Mesendoderm (in vitro differentiated cells): Measurements from ENCODE around the gene ITM2C.

ENCODE experiments used
- DNase-seq: peaks from one replicate; pipeline ENCODE4 v3.0.0; 2013
- H2AK5ac ChIP-seq: 2 replicates; pipeline ENCODE4 v1.6.1; 2013; ENCODE audit warnings: low read length, inconsistent platforms
- H2BK120ac ChIP-seq: 2 replicates; pipeline ENCODE4 v1.6.1; 2013; ENCODE audit warnings: low read depth, mild to moderate bottlenecking, low read length, moderate library complexity, mixed read lengths
- H2BK15ac ChIP-seq: replicated peaks from 2 replicates; pipeline ENCODE4 v1.6.1; 2013; ENCODE audit warnings: low read depth, mild to moderate bottlenecking, moderate library complexity
- H2BK5ac ChIP-seq: 2 replicates; pipeline ENCODE4 v1.6.1; 2013; ENCODE audit warnings: low read length, inconsistent platforms
- H3K18ac ChIP-seq: 2 replicates; pipeline ENCODE4 v1.6.1; 2013; ENCODE audit warnings: mild to moderate bottlenecking, low read length, mixed read lengths
- H3K23ac ChIP-seq: one replicate; pipeline ENCODE4 v1.6.1; 2013; ENCODE audit warnings: low read length
- H3K27ac ChIP-seq: 2 replicates; pipeline ENCODE4 v1.5.1; 2013; ENCODE audit warnings: low read depth, mild to moderate bottlenecking, inconsistent platforms, low read length, moderate library complexity
- H3K27me3 ChIP-seq: 2 replicates; pipeline ENCODE4 v1.6.1; 2013; ENCODE audit warnings: low read length, control low read depth, mild to moderate bottlenecking, inconsistent platforms; ENCODE audit not compliant: insufficient read depth, poor library complexity
- H3K36me3 ChIP-seq: 2 replicates; pipeline ENCODE4 v1.6.1; 2013; ENCODE audit warnings: low read length, inconsistent platforms; ENCODE audit not compliant: control insufficient read depth, insufficient read depth
- H3K4ac ChIP-seq: one replicate; pipeline ENCODE4 v1.6.1; 2013; ENCODE audit warnings: low read depth, mild to moderate bottlenecking, low read length, moderate library complexity
- H3K4me1 ChIP-seq: 2 replicates; pipeline ENCODE4 v1.6.1; 2013; ENCODE audit warnings: low read depth, low read length, inconsistent platforms; ENCODE audit not compliant: control insufficient read depth
- H3K4me2 ChIP-seq: 2 replicates; pipeline ENCODE4 v1.6.1; 2013; ENCODE audit warnings: low read length
- H3K4me3 ChIP-seq: 2 replicates; pipeline ENCODE4 v1.5.1; 2013; ENCODE audit warnings: mild to moderate bottlenecking, low read length
- H3K56ac ChIP-seq: one replicate; pipeline ENCODE4 v1.6.1; 2013; ENCODE audit warnings: low read length
- H3K79me1 ChIP-seq: 2 replicates; pipeline ENCODE4 v1.6.1; 2013; ENCODE audit warnings: low read length, inconsistent platforms
- H3K79me2 ChIP-seq: 2 replicates; pipeline ENCODE4 v1.6.1; 2013; ENCODE audit warnings: mild to moderate bottlenecking, low read length; ENCODE audit not compliant: control insufficient read depth, insufficient read depth
- H3K9ac ChIP-seq: 2 replicates; pipeline ENCODE4 v1.6.1; 2013; ENCODE audit warnings: low read length, inconsistent platforms
- H4K5ac ChIP-seq: one replicate; pipeline ENCODE4 v1.6.1; 2013; ENCODE audit warnings: low read length
- H4K8ac ChIP-seq: one replicate; pipeline ENCODE4 v1.6.1; 2013; ENCODE audit warnings: low read depth, mild to moderate bottlenecking, control low read depth, low read length, moderate library complexity
- WGBS: extraction: QIAGEN DNeasy Blood & Tissue Kit; methylation state at CpG from one replicate; pipeline ENCODE4 v1.1.7; 2013; ENCODE audit warnings: low lambda C conversion rate, missing lambda C conversion rate; ENCODE audit not compliant: insufficient coverage; ENCODE audit errors: extremely low coverage; 5-methylcytosine and 5-hydroxymethylcytosine counted together

The ITM2C gene

DNA sequence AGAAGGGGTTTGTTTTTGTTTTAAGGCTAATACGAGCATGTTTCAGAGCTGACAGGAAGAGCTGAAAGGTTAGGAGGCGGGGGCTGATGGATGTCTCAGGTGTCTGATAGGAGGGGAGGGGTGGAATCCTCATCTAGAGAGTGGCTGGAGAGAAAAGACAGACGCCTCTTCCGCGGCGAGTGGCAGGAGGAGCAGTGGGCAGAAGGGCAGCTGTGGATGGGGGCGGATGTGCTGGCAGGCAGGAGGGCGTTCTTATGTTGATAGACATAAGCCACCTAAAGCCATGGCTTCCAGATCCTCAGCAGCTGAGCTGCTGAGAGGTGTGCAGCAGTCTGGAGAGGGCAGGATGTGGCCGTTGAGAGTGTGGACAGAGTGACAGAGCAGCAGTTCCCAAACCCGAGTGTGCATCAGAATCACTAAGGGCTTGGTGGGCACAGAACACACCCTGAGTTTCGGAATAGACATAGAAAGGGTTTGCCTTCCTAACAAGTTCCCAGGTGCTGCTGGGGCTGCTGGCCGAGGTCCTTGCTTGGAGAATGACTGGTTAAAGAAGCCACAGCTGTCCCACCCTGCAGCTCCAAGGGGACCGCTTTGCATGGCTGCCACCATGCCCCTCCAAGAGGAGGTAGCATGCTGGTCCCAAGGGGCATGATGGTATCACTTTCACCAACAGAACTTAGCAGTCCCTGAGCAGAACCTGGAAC, 3.0 kb upstream of the ITM2C start:
- WGBS: no CpG with 5 or more reads among the region's 13 CpGs
- DNase-seq: peak; percentile 72
- Histone ChIP-seq H3K27ac (no peak overlapping the region), H3K36me3 (no peaks in the 10 kb centered on the region), H3K4me1 (peaks cover 6% of the 10 kb centered on the region), H3K79me2 (peaks cover 18% of the 10 kb centered on the region), H3K56ac (no peak overlapping the region), H3K4ac (no peak overlapping the region), H3K27me3 (no peaks in the 10 kb centered on the region), H2AK5ac (no peak overlapping the region), H3K79me1 (peaks cover 1% of the 10 kb centered on the region), H4K8ac (no peak overlapping the region), H4K5ac (no peak overlapping the region), H2BK5ac (no peak overlapping the region), H3K4me2 (no peak overlapping the region), H3K23ac (no peak overlapping the region), H3K18ac (no peak overlapping the region), H3K4me3 (no peak overlapping the region), H2BK15ac (no peak overlapping the region), H3K9ac (peak overlapping the region; percentile 39), H2BK120ac (no peak overlapping the region)

DNA sequence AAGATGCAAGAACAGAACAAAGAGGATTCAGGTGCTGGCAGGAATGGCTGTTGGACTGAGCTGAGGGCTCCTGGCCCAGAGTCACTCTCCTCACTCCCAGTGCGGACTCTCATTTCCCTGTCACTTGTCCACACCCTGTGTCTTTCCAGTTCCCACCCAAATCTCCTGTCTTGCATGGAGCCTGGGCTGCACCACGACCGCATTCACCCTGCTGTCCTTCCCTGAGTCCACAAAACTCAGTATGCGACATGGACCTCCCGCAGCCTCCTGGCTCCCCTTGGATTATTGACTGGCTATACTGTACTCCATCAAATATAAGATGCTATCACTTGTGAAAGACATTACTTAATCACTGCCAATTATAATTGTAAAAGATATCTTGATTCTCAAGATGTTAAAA, 2.5 kb upstream of the ITM2C start:
- Histone ChIP-seq H3K4me1 (peaks cover 10% of the 10 kb centered on the region), H3K4me3 (no peak overlapping the region), H4K8ac (no peak overlapping the region), H3K9ac (no peak overlapping the region), H3K56ac (no peak overlapping the region), H3K36me3 (no peaks in the 10 kb centered on the region), H2BK120ac (no peak overlapping the region), H3K79me1 (peaks cover 2% of the 10 kb centered on the region), H2AK5ac (no peak overlapping the region), H3K18ac (no peak overlapping the region), H3K4me2 (no peak overlapping the region), H3K27me3 (no peaks in the 10 kb centered on the region), H3K27ac (no peak overlapping the region), H2BK5ac (no peak overlapping the region), H3K4ac (no peak overlapping the region), H3K79me2 (peaks cover 24% of the 10 kb centered on the region), H2BK15ac (no peak overlapping the region), H4K5ac (no peak overlapping the region), H3K23ac (no peak overlapping the region)
- no peak for DNase-seq
- no CpG with 5 or more reads among the region's 5 CpGs for WGBS

DNA sequence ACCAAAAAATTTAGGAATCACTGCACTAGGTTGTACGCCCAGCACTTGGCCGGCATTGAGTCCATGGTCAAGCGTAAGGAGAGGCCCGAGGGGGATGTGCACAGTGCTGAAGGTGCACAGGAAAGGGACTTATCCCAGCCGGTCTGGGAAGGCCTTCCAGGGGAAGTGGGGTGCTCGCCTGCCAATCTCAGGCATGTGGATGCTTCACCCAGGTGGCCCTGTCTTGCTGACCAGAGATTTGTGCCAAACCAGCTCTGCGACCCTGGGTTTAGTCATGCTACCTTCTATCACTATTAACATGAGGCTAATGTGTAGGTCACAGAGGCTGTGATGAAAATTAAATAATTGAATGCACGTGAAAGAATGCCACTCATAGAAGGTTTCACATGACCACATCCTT, 1.7 kb upstream of the ITM2C start:
- H3K79me2 ChIP-seq: peaks cover 30% of the 10 kb centered on the region
- H3K36me3 ChIP-seq: no peaks in the 10 kb centered on the region
- H4K5ac ChIP-seq: no peak overlapping the region
- no peak overlapping the region for H3K27ac ChIP-seq
- H3K23ac ChIP-seq: no peak overlapping the region
- no peak overlapping the region for H3K56ac ChIP-seq
- H3K79me1 ChIP-seq: peaks cover 2% of the 10 kb centered on the region
- DNase-seq: no peak
- H2BK120ac ChIP-seq: no peak overlapping the region
- no peak overlapping the region for H3K18ac ChIP-seq
- no peak overlapping the region for H2BK15ac ChIP-seq
- no CpG with 5 or more reads among the region's 8 CpGs for WGBS
- H3K4me1 ChIP-seq: peaks cover 10% of the 10 kb centered on the region
- no peak overlapping the region for H3K9ac ChIP-seq
- no peaks in the 10 kb centered on the region for H3K27me3 ChIP-seq
- H2AK5ac ChIP-seq: no peak overlapping the region
- no peak overlapping the region for H3K4me3 ChIP-seq
- H2BK5ac ChIP-seq: no peak overlapping the region
- no peak overlapping the region for H3K4me2 ChIP-seq
- H3K4ac ChIP-seq: no peak overlapping the region
- no peak overlapping the region for H4K8ac ChIP-seq

DNA sequence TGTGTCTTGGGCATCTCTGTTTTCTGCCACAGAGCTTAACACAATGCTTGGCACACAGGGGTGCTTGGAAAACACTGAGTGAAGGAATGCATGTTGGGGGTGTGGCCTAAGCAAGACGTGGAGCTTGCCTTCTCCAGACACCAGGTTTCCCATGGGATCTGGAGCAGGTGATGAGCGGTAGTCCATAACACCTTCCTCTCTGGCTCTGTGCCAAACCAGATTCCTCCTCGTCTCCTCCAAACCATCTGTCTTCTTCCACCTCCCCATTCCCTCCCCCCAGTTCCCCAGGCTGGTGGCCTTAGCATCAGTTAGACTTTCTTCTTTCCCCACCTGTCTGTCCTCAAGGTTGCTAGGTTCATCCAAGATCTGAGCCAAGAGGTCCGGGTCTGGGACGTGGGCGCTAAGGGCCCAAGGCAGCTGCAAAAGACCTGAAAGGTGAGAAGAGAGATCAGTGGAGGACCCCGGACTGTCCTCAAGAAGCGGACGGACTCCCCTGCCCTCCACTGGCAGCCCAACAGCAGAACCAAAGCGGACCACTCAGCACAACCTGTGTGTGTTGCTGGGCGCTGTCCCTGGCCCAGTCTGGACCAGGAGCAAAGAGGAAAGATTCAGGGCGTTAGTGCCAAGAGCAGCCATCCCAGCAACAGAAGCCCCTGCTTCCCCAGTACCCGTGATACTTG, 1.2 kb upstream of the ITM2C start:
- peaks cover 2% of the 10 kb centered on the region for H3K79me1 ChIP-seq
- DNase-seq: no peak
- H3K56ac ChIP-seq: peak overlapping the region; percentile 74
- peak overlapping the region; percentile 67 for H3K23ac ChIP-seq
- H2BK5ac ChIP-seq: no peak overlapping the region
- H3K4me3 ChIP-seq: no peak overlapping the region
- no peak overlapping the region for H4K5ac ChIP-seq
- H3K4ac ChIP-seq: no peak overlapping the region
- peaks cover 36% of the 10 kb centered on the region for H3K79me2 ChIP-seq
- WGBS: no CpG with 5 or more reads among the region's 13 CpGs
- peak overlapping the region; percentile 81 for H3K9ac ChIP-seq
- H3K18ac ChIP-seq: peak overlapping the region; percentile 1
- no peak overlapping the region for H3K4me2 ChIP-seq
- peak overlapping the region; percentile 33 for H2AK5ac ChIP-seq
- peaks cover 10% of the 10 kb centered on the region for H3K4me1 ChIP-seq
- no peak overlapping the region for H2BK15ac ChIP-seq
- no peak overlapping the region for H2BK120ac ChIP-seq
- H3K27me3 ChIP-seq: no peaks in the 10 kb centered on the region
- H3K36me3 ChIP-seq: no peaks in the 10 kb centered on the region
- no peak overlapping the region for H3K27ac ChIP-seq
- H4K8ac ChIP-seq: no peak overlapping the region

DNA sequence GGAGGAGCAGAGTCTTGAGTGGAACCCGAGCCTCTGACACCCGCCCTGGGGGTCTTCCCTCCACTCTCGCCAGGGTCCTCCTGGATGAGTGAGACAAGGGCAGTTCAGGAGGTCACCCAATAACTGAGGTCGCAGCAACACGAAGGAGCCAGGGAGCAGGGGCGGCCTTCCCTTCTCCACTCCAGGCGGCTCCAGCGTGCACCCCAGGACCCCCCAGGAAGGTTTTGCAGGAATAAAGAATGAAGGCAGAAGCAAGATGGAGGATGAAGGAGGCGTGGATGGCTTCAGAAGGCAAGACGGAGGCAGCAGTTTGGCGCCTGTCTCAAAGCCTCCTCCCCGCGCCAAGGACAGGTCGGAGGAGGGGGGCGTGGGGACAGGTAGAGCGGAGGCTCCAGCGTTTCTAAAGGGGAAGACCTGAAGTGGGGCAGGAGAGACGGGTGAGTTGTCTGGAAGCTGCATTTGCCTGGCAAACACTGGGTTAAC, 579 bp upstream of the ITM2C start:
- H2AK5ac ChIP-seq: peak overlapping the region; percentile 25
- no peak overlapping the region for H2BK15ac ChIP-seq
- H3K27ac ChIP-seq: peak overlapping the region; percentile 61
- H4K5ac ChIP-seq: no peak overlapping the region
- peak overlapping the region; percentile 67 for H3K23ac ChIP-seq
- peaks cover 14% of the 10 kb centered on the region for H3K4me1 ChIP-seq
- peak overlapping the region; percentile 5 for H2BK5ac ChIP-seq
- DNase-seq: no peak
- H3K4ac ChIP-seq: no peak overlapping the region
- H3K56ac ChIP-seq: peak overlapping the region; percentile 74
- peak overlapping the region; percentile 57 for H3K4me3 ChIP-seq
- no peaks in the 10 kb centered on the region for H3K36me3 ChIP-seq
- H3K4me2 ChIP-seq: peak overlapping the region; percentile 19
- H3K18ac ChIP-seq: peak overlapping the region; percentile 1
- peaks cover 42% of the 10 kb centered on the region for H3K79me2 ChIP-seq
- H2BK120ac ChIP-seq: no peak overlapping the region
- no CpG with 5 or more reads among the region's 18 CpGs for WGBS
- peak overlapping the region; percentile 81 for H3K9ac ChIP-seq
- peaks cover 2% of the 10 kb centered on the region for H3K79me1 ChIP-seq
- H3K27me3 ChIP-seq: no peaks in the 10 kb centered on the region
- H4K8ac ChIP-seq: no peak overlapping the region
